ENCODE results near the gene CCNJL.

- TF ChIP-seq EZH2 (IDR thresholded peaks at IDR 0.05; ENCODE audit: low read depth) (no peak), CTCF (conservative IDR thresholded peaks at IDR 0.05) (no peak)
Measured at GRCh38 chr5:160290751-160291150, 21.6 kb downstream of the CCNJL start.

All from PC-9 (cell line).